Pulmonary artery endothelial cell (primary cell): Measurements from ENCODE around the gene TWIST2. TPM values are rescaled to one million over a fixed set of nuclear protein-coding genes. Genes with fewer than 3 reads are reported as not detected.
A peak's percentile ranks its signal among the peaks of the same experiment; 100 is the strongest.

Experiments used
- DNase-seq: peaks from one replicate; pipeline ENCODE4 v3.0.0-alpha.2; 2011; ENCODE audit warnings: low read depth, low spot score
- total RNA-seq: library from RNA; depleted of rRNA; stranded (reverse); fragments of >200 nt; gene quantifications from 2 replicates; pipeline ENCODE4 v1.2.3, GENCODE V29; 2014

TWIST2 gene
- total RNA-seq, 1 donor from 2014 or later = 5.4 TPM

DNA sequence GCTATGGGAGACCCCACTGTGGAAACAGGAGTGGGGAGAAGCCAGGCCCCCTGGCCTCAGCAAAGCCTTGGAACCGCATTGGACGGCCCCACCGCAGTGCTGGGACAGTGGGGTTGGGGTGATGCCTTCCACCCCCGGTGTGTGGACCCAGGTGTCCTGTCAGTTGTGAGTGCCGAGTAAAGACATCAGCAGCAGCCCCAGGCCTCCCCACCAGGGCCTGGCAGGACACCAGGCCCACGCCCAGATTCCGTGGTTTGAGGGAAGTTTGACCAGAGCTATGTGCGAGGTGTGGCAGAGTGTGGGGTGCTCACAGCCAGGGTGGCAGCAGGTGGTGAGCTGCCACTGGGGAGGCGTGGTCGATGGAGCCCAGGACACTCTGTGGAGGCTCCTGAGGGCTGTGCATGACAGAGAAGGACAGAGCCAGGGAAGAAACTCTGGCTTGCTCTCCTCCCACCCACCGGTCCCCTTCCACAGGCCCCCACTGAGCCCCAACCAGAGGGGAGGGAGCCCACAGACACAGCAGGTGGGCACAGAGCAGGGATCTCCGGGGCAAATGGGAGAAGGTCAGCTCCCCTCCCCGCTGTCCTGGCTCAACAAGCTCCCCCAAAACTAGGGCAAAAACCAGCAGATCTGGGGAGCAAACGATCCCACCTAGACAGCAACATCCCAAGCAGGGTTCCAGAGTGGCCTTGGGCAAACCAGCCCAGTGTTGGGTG is 69.1 kb downstream of the TWIST2 start:
- no peak for DNase-seq

DNA sequence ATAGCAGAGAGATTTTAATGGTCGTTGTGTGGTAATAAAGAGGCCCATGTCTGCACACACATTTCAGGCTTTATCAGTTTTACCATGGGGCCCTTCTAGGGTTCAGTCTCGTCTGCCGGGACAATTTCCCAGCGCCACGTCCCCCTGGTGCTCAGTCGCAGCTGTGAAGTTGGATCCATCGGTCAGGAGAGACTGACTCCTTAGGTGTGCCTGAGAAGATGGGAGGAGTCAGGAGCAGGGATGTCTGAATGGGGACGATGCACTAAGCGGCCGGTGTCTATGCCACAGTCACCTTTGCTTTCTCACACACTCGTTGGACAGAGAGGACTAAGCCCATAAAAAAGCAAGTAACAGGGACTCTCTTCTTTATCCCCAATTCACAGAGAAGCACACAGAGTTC is 71.4 kb downstream of the TWIST2 start:
- no peak for DNase-seq

DNA sequence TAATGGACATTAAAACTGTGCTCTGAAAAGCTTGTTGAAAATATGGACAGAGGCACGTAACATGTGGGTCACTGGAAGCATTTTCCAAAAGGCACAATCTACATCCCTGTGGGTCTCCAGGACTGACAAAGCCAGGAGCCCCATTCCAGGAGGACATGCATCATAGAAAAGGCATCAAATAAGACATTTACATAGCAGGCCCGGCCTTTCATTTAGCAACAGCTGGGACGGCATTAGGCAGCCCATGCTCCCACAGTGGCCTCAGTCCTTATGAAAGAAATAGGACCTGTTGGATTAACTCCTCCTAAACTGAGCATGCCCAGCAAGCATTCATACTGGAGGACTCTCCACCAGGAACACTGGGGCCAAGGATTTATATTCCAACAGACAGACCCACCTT is 72.2 kb downstream of the TWIST2 start:
- no peak for DNase-seq

DNA sequence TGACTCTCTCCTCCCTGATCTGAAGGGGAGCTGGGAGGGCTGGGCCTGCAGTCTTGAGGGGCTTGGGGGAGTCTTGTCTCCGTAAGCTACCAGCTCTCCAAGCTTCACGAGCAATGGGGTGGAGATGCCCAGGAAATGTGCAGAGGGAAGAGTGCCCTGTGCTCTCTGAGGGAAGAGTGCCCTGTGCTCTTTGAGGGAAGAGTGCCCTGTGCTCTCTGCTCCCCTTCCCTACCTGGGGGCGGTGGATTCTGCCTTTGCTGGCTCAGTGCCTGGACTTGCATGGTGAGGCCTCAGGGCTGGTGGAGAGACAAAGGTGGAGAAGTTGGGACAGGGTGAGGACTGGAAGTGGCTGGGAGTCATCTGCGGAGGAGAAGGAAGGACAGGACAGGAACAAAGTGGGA is 72.7 kb downstream of the TWIST2 start:
- no peak for DNase-seq

DNA sequence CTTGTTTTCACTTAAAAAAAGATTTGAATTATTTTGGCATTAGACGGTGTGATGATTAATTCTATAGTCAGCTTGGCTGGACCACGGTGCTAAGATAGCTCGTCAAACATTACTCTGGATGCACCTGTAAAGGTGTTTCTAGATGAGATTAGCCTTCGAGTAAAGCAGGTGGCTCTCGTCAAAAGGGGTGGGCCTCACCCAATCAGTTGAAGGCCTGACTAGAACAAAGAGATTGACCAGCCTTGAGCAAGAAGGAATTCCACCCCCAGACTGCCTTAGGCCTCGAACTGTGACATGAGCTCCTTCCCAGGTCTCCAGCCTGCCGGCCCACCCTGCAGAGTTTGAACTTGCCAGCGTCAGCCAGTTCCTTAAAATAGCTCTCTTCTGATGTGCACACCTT is 73.4 kb downstream of the TWIST2 start:
- no peak for DNase-seq

DNA sequence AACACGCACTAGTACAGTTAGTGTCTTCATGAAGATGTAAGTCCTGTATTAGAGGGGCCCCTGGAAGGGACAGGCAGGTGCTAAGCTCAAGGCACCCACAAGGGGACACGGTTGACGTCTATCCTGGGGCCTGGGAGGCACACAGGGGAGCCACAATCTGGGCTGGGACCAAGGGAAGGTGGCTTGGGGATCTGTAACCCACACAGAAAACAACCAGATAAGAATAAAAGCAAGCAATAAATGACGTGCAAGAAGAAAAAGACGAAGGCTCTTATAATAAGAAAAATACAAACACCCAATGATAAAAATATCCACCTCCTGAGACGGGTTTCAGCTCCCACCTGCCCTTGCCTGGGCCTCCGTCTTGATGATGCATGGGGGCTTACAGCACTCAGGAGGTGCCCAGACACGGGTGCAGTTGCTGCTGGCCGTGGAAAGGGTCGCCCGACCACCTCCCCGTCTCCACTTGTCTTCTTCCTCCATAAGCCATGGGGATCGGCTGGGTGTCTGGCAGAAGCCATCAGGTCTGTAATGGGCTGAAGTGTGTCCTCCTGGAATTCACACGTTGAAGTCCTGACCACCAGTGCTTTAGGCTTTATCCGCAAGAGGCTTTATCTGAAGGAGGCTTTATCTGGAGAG is 73.9 kb downstream of the TWIST2 start:
- DNase-seq = no peak

DNA sequence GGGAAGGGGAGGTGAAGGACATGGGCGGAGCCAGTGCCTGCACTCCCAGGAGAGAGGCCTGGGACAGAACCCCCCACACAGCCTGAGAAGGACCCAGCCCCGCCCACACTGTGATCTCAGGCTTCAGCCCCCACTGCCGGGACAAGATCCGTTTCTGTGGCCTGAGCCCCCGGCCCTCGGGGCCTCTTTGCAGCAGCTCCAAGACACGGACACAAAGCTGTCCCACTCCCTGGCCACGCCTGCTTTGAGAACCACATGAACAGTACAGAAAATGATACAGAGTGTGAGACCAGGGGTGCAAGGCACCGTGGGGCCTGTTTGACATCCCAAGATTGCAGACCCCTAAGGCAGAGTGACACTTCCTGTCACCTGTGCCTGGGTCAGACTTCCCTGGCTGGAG is 74.5 kb downstream of the TWIST2 start:
- DNase-seq = no peak

DNA sequence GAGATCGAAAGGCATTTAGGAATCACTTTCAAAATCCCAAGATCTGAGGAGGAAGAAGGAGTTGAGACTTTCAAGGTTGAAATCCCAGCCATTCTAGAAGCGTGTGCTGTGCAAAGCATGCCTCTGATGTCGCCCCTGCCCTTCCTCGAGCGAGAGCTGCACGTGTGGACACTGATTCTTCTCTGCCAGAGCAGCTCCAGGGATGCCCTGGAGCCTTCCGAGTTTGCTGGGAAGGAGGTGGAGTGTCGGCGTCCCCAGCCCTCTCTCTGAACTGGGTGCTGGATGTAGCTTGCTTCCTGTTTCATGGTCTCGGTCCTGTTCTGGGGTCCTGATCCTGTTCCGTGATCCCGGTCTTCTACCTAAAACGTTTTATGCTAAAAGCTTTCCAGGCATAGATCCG is 76.1 kb downstream of the TWIST2 start:
- DNase-seq = no peak

DNA sequence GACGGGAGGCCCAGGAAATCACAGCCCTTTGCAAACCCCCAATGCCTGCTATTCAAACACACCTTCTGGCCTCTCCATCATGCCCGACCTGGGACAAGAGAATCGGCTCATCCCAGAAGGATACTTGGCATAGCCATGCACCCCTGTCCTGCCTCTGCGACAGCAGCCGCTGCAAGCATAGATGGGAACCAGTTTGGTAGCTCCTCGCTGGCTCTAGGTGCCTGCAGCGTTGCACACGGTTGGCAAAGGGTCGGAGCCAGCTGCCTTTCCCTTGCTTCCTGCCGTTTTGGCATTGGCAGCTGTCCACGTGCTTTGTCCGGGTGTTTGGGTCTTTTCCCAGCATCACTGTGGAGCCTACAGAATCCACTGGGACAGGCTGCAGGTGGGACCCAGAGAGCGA is 76.9 kb downstream of the TWIST2 start:
- DNase-seq = no peak

DNA sequence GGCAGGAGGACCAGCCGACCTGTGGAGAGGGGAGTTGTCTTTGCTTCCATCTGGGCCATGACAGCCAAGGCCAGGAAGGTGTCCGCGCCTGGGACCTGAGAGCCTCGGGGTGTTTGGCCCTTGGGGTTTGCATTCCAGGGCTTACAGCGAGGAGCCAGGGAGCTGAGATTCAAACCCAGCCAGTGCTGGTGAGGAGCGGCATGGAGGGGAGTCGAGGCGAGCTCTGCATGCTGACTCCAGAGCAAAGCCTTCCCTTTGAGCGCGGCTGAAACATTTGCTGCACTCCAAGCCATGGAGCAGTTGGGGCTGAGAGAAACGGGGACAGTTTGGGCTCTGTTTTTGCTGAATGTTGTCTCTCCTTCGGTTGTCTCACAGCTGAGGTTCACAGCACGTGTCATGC is 77.4 kb downstream of the TWIST2 start:
- no peak for DNase-seq

DNA sequence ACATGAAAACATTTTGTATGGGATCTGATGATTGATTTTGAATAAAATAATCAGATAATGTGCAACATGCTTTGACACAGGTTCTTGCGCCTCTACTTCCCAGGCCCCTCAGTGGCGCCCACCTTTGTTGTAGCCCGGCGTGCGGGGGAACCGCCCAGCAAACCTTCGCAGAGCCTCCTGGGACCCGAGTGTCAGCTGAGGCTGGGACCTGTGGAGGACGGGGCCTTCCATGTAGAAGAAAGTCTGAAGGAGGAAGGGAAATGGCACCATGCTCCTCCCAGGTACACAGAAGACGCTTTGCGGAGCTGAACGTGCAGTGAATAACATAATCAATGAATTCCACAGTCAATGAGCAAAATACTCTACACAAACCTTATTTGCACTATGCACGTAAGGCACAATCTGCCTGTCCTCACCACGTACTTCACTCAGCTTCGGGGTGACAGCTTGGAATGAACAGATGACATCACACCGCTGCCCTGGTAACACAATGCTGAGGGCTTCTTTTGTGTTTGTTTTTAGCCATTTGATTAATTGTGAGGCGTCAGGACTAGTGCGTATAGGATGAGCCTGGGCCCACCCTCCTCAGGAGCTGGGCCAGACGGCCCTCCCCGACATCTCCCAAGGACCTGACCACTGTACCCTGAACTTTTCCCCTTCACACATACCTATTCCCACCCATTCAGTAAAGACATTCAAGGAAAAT is 78.1 kb downstream of the TWIST2 start:
- no peak for DNase-seq

DNA sequence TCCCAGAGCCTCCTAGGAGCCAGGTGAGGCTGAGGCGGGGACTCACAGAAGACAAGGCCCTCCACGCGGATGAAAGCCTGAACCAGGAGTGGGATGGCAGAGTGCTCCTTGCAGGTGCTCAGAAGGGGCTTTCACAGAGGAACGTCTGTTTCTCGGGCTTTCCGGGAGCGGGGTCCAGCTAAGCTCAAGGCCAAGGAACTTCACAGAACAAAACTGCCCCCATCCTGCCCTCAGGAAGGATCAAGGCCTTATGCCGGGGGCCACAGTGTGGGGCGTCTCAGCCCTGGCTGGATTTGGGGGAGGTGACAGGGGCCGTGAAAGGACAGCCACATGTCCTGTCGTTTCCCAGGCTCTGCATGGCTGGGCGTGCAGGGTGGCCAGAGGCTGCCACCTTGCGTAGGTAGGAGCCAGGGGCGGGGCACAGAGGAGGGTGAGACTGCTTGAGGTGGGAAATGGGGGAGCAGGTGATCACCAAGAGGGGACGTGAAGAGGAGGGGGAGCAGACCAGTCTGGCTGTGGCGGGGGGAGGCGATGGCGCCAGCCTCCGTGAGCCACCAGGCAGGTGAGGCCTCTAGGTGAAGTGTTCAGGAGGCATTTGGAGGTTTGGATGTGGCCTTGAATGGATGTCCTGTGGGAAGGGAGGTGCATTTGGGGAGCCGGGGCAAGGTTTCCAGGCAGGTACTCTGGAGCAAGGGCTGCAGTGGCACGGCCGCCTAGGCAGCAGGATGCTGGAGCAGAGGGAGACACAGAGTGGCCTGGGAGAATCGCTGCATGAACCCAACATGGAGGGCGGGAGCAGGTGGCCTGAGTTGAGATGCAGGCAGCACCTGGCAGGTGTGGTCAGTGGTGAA is 79.1 kb downstream of the TWIST2 start:
- no peak for DNase-seq

DNA sequence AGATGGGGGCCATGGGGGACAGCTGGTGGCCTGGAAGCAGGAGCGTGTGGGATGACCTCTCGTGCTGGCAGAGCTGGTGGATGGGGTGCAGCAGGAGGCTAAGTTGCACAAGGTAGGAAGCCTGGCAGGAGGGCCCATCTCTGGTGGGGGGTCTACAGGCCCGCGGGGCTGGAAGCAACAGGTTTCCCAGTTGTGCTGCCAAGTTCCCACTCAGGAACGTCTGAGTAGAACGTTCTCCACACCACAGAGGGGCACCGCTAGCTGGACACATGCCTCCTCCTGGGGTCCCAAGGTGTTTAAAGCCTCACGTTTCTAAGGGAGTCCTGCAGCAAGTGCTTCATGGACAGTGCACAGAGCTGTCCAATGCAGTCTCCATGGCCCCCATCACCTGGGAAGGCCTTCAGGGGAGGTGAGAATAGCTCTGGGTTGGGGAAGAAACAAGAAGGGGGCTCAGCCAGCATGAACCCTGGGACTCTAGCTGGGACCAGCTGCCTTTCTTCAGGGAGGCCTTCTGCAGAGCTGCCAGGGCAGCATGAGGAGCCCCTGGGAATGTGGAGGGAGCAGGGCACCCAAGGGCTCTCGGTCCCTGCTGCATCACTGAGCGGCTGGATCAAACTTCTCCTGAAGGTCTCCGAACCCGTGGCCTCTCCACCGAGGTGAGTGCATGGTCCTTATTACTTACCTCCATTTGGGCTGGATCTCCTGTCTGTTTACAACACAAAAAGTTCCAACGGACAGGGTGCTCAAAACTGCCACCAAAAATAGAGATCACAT is 80.0 kb downstream of the TWIST2 start:
- no peak for DNase-seq

DNA sequence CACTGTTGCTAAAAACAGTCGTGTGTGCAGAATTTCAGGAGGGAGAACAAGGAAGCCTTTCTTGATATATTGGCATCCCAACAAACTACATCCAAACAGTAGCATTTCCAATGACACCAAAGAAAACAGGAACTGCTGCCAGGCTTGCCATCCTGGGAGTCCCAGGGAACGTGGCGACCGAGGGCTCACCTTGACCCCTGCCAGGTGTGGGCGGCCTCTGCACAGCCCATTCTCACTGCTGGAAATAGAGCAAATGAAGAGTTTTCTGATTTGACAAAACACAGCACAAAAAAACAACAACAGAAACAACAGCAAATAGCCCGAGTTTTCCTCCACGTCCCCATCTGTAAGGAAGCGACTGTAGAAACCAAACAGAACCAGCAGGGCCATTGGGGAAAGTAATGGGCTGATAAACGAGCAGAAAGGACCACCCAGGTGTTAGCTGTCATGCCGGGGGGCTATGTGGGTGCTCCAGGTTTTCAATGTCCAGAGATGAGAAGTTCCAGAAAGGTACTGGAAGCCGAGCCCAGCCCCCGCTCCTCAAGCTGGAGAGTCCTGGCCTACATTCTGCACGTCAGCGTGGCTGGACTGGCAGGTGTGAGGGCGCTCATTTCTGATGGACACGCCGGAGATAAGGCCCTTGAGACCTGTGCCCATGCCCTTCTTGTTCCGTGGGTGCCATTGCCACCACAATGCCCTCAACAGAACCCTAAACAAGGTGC is 80.8 kb downstream of the TWIST2 start:
- no peak for DNase-seq

DNA sequence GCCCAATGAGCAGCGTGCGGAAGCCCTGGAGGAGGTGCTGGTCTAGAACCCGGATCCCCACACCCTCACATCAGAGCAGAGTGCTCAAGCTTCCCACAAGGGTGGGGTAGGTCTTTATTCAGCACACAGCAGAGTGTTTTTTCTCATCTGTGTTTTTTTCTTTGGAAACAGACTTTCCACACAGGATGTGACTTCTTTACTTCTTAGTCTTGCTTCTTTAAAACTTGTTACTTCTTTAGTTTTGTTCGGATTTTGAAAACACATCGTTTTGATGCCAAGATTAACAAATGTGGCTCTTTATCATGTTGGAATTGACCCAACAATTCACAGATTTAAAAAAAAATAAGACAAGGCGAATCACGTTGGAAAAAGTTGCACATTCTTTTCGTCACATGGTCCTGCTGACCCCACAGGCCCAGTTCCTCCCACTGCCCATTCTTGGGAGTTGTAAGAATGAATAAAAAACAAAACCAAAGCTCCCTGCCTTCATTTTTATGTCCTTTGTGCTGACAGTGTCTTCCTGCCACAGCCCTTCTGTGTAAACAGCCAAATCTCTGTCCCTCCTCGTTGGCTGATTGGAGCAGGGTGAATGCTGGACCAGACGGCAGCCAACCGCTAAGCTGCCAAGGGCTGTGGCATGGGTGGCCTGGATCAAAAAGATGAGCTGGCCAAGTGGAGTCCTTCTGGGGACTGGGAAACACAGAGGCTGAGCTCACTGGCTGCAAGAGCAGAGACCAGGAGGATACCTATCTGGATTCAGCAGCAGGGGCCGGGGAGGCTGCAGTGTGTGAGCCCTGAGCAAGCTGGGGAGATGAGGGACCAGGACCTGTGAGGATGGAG is 81.6 kb downstream of the TWIST2 start:
- DNase-seq = peak; percentile 72

DNA sequence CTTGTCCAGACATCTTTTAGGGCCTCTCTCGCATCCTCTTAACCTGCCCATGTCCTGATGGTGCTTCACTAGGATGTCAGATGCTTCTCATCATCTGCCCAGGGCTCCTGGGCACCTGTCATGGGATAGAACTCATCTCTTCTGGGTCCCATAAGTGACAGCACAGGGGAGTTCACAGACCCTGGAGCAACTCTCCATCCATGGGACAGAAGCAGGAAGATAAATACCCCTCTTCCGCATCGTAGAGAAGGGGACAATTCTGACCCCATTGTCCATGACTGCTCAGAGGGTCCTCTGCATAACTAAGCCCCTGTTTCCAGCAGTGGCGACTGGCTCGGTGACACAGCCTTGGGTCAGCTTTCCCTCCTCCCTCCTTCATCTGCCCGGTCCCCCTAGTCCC is 82.3 kb downstream of the TWIST2 start:
- DNase-seq = no peak

DNA sequence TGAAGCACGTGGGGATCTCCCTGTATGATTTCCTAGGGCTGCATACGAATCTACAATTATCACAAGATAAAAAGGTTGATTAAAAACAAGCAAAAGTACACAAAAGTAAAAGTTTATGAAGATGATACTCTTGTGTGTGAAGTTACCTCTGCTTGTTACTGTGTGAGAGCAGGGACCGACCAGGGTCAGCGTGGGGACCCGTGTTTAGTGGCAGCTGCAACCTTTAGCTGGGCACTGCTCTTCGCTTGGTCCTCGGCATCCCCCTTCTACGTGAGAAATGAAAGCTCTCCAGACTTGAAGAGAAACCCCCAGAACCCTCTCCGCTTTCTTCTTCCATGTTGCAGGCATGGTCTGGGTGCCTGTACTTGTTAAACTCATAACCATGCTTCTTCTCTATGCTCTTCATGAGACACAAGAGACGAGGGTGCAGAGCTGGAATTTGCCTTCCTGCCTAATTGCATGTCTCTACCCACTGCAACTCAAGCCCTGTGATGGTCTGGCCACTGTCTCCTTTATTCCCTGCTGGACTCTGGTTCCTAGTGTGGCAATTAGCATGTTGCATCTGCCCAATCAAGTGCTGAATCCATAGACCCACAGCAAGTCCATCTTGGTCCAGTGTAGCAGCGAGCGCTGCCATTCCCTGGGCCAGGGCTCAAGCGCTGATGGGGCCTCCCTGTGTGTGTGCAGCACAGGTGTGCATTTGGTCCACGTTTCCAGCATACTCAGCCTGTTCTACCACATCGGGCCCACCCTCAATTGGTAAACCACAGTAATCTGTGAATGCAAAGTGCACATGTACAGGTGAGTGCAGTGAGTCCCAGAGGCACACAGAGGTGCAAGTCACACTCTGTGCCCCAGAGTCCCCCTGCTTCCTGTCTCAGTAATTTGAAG is 88.5 kb downstream of the TWIST2 start:
- DNase-seq = no peak

DNA sequence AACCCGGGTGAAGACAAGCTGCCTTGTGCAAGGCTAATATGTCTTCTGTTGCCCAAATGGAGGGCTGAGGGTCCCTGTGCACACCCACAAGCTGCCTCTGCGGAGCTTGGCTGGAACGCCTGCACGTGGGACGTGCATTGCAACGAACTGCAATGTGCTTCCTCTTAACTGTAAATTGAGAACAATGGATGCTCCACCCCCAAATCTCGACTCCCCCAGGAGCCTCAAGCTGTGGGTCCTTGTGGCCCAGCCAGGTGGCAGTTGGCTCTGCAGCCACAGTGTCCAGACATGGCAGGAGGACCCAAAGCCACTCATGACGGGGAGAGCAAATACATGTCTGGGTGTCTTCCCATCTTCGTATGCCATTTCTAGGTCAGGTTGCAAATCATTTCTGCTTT is 90.1 kb downstream of the TWIST2 start:
- DNase-seq = no peak
